HepG2 (cell line): ENCODE data around the gene C2orf81. TPM values are rescaled to one million over a fixed set of nuclear protein-coding genes. Genes with fewer than 3 reads are reported as not detected.

Experiments used
- ARNTL ChIP-seq: sonication (generic); formaldehyde crosslinking; IDR thresholded peaks from 2 replicates; pipeline ENCODE4 v1.4.0; 2020; ENCODE audit warnings: mild to moderate bottlenecking, missing genetic modification reagents
- ATAD3A ChIP-seq: sonication (generic); formaldehyde crosslinking; IDR thresholded peaks from 2 replicates; pipeline ENCODE4 v1.4.0; 2020; ENCODE audit warnings: missing genetic modification reagents
- DR1 ChIP-seq: sonication (generic); formaldehyde crosslinking; IDR thresholded peaks from 2 replicates; pipeline ENCODE4 v1.8.0; 2021; ENCODE audit warnings: mild to moderate bottlenecking, missing genetic modification reagents, inconsistent platforms
- GATAD1 ChIP-seq: IDR thresholded peaks from 2 replicates; pipeline ENCODE4 v1.6.1; 2016; ENCODE audit warnings: missing genetic modification reagents, missing compliant biosample characterization
- HNF4G ChIP-seq, 2 experiments: sonication (generic) in 1 of 2; formaldehyde crosslinking in 1 of 2; IDR thresholded peaks; 2 replicates each; pipeline versions ENCODE4 v1.4.0 to v1.6.1; 2011 to 2020; ENCODE audit warnings: borderline replicate concordance in 2 of 2, low read depth in 2 of 2, mild to moderate bottlenecking in 2 of 2, low read length in 1 of 2, missing genetic modification reagents in 1 of 2, moderate library complexity in 1 of 2
- JUN ChIP-seq: sonication (generic); formaldehyde crosslinking; IDR thresholded peaks from 2 replicates; pipeline ENCODE4 v1.4.0; 2020; ENCODE audit warnings: mild to moderate bottlenecking, missing genetic modification reagents
- KAT8 ChIP-seq: IDR thresholded peaks from 2 replicates; pipeline ENCODE4 v1.6.1; 2016; ENCODE audit warnings: missing genetic modification reagents, missing compliant biosample characterization
- KDM1A ChIP-seq: IDR thresholded peaks from 2 replicates; pipeline ENCODE4 v1.6.1; 2016; ENCODE audit warnings: missing compliant biosample characterization
- KDM3A ChIP-seq: IDR thresholded peaks from 2 replicates; pipeline ENCODE4 v1.6.1; 2018; ENCODE audit warnings: low read depth, missing compliant biosample characterization
- KLF12 ChIP-seq: sonication (generic); formaldehyde crosslinking; IDR thresholded peaks from 2 replicates; pipeline ENCODE4 v1.4.0; 2020; ENCODE audit warnings: missing genetic modification reagents, borderline replicate concordance
- PAX8 ChIP-seq: sonication (generic); formaldehyde crosslinking; IDR thresholded peaks from 2 replicates; pipeline ENCODE4 v1.8.0; 2022; ENCODE audit warnings: mild to moderate bottlenecking, missing genetic modification reagents, borderline replicate concordance
- POLR2AphosphoS5 ChIP-seq: IDR thresholded peaks from 2 replicates; pipeline ENCODE4 v1.6.1; 2012; ENCODE audit warnings: low read depth, low read length
- REL ChIP-seq: sonication (generic); formaldehyde crosslinking; conservative IDR thresholded peaks from 2 replicates; pipeline ENCODE4 v1.8.0; 2022; ENCODE audit warnings: mild to moderate bottlenecking, missing genetic modification reagents, moderate library complexity
- SP2 ChIP-seq: sonication (generic); formaldehyde crosslinking; IDR thresholded peaks from 2 replicates; pipeline ENCODE4 v1.5.1; 2020; ENCODE audit warnings: mild to moderate bottlenecking, missing genetic modification reagents
- SUZ12 ChIP-seq: fragments of 150-350 bp; IDR thresholded peaks from 2 replicates; pipeline ENCODE4 v1.6.1; 2014; ENCODE audit warnings: low read depth, low read length
- XRCC5 ChIP-seq: fragments of 200-400 bp; formaldehyde crosslinking; optimal IDR thresholded peaks from 2 replicates; pipeline ENCODE3; 2017; ENCODE audit warnings: mild to moderate bottlenecking, low read length
- ZNF205 ChIP-seq: IDR thresholded peaks from 2 replicates; pipeline ENCODE4 v1.6.1; 2018; ENCODE audit warnings: missing biosample characterization, missing genetic modification reagents
- ZNF333 ChIP-seq: sonication (generic); formaldehyde crosslinking; IDR thresholded peaks from 2 replicates; pipeline ENCODE4 v1.4.0; 2020; ENCODE audit warnings: mild to moderate bottlenecking, missing genetic modification reagents, borderline replicate concordance
- ZNF547 ChIP-seq: sonication (generic); formaldehyde crosslinking; IDR thresholded peaks from 2 replicates; pipeline ENCODE4 v1.5.1; 2020; ENCODE audit warnings: mild to moderate bottlenecking, missing genetic modification reagents
- ZNF75D ChIP-seq: sonication (generic); formaldehyde crosslinking; IDR thresholded peaks from 2 replicates; pipeline ENCODE4 v1.8.1; 2023; ENCODE audit warnings: missing genetic modification reagents, mild to moderate bottlenecking, borderline replicate concordance
- ZSCAN31 ChIP-seq: sonication (generic); formaldehyde crosslinking; IDR thresholded peaks from 2 replicates; pipeline ENCODE4 v1.5.0; 2020; ENCODE audit warnings: low read depth, mild to moderate bottlenecking, missing genetic modification reagents
- ZUFSP ChIP-seq: sonication (generic); formaldehyde crosslinking; IDR thresholded peaks from 2 replicates; pipeline ENCODE4 v1.9.0; 2021; ENCODE audit warnings: missing genetic modification reagents, mild to moderate bottlenecking, borderline replicate concordance
- polyA plus RNA-seq, 8 experiments: library from polyadenylated mRNA; depleted of rRNA in 3 of 8; stranded (reverse) in 7 of 8; unstranded in 1 of 8; fragments of >200 nt; fragmentation: Illumina TruSeq in 4 of 8; extraction: Trizol in 4 of 8; gene quantifications; 2 replicates each; pipeline versions ENCODE4 v1.2.1 to v1.2.3, GENCODE V29; 2011 to 2016; ENCODE audit warnings: low read depth in 4 of 8, missing spikeins in 1 of 8, mixed read lengths in 1 of 8; ENCODE audit not compliant: insufficient read depth in 1 of 8
- total RNA-seq, 5 experiments: library from RNA; depleted of rRNA; stranded (reverse); fragments of >200 nt; fragmentation: Illumina TruSeq; extraction: Trizol; gene quantifications; 2 replicates each; pipeline ENCODE4 v1.2.3, GENCODE V29; 2016; ENCODE audit warnings: low read depth in 1 of 5
- TF ChIP-seq, protein P1 (sequence below): sonication (generic); formaldehyde crosslinking; IDR thresholded peaks from 2 replicates; pipeline ENCODE4 v1.8.1; 2022; ENCODE audit warnings: mild to moderate bottlenecking, missing genetic modification reagents
- TF ChIP-seq, protein P2 (sequence below): sonication (generic); formaldehyde crosslinking; IDR thresholded peaks from 2 replicates; pipeline ENCODE4 v1.5.0; 2020; ENCODE audit warnings: missing genetic modification reagents
- TF ChIP-seq, protein P3 (sequence below): IDR thresholded peaks from 2 replicates; pipeline ENCODE4 v1.6.1; 2012; ENCODE audit warnings: low read depth, low read length, improper control_type of control experiment

The C2orf81 gene
- total and polyA plus RNA-seq, 2 of the 13 experiments (the other 11 are each of a cell fraction or from before 2014, with no cell fraction given) = 0.15 to 0.17 TPM

- TF ChIP-seq ZUFSP (CRISPR knock-in tag) = no peak
- TF ChIP-seq ATAD3A (CRISPR knock-in tag) = no peak
- TF ChIP-seq ZNF75D (CRISPR knock-in tag) = peak; percentile 77; the same call in 1 of the 2 replicates
- TF ChIP-seq ZNF205 (CRISPR knock-in tag) = peak; percentile 59; the same call in 1 of the 2 replicates
- TF ChIP-seq POLR2AphosphoS5 = peak; percentile 83; the same call in 1 of the 2 replicates
- peak; percentile 94; the same call in 1 of the 2 replicates for TF ChIP-seq ZNF333
- TF ChIP-seq, protein P1, sequence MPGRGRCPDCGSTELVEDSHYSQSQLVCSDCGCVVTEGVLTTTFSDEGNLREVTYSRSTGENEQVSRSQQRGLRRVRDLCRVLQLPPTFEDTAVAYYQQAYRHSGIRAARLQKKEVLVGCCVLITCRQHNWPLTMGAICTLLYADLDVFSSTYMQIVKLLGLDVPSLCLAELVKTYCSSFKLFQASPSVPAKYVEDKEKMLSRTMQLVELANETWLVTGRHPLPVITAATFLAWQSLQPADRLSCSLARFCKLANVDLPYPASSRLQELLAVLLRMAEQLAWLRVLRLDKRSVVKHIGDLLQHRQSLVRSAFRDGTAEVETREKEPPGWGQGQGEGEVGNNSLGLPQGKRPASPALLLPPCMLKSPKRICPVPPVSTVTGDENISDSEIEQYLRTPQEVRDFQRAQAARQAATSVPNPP = peak; percentile 84; the same call in 1 of the 2 replicates
- TF ChIP-seq, protein P2, sequence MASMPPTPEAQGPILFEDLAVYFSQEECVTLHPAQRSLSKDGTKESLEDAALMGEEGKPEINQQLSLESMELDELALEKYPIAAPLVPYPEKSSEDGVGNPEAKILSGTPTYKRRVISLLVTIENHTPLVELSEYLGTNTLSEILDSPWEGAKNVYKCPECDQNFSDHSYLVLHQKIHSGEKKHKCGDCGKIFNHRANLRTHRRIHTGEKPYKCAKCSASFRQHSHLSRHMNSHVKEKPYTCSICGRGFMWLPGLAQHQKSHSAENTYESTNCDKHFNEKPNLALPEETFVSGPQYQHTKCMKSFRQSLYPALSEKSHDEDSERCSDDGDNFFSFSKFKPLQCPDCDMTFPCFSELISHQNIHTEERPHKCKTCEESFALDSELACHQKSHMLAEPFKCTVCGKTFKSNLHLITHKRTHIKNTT (CRISPR knock-in tag) = no peak
- no peak for TF ChIP-seq SUZ12
- TF ChIP-seq DR1 (CRISPR knock-in tag) = peak; percentile 96
- TF ChIP-seq ZSCAN31 (CRISPR knock-in tag) = no peak; the same call in none of the 2 replicates
- TF ChIP-seq GATAD1 = peak; percentile 44; the same call in 1 of the 2 replicates
- peak; percentile 88 for TF ChIP-seq KDM3A (CRISPR knock-in tag)
- no peak; the same call in 1 of the 2 replicates for TF ChIP-seq KDM1A (CRISPR knock-in tag)
- TF ChIP-seq ZNF547 (CRISPR knock-in tag) = peak; percentile 92
- peak; percentile 82; the same call in 1 of the 2 replicates for TF ChIP-seq JUN
- TF ChIP-seq KAT8 (CRISPR knock-in tag) = peak; percentile 89
- TF ChIP-seq HNF4G (IDR thresholded peaks at IDR 0.05; ENCODE audit: borderline replicate concordance, low read depth, low read length) = peak; percentile 36; the same call in 1 of the 2 replicates
- peak; percentile 61; the same call in 1 of the 2 replicates for TF ChIP-seq HNF4G (CRISPR knock-in tag; IDR thresholded peaks at IDR 0.05; ENCODE audit: borderline replicate concordance, low read depth)
- no peak for TF ChIP-seq PAX8 (CRISPR knock-in tag)
- peak; percentile 97 for TF ChIP-seq XRCC5
- TF ChIP-seq REL = peak; percentile 90
- peak; percentile 76 for TF ChIP-seq ARNTL (CRISPR knock-in tag)
- TF ChIP-seq, protein P3, sequence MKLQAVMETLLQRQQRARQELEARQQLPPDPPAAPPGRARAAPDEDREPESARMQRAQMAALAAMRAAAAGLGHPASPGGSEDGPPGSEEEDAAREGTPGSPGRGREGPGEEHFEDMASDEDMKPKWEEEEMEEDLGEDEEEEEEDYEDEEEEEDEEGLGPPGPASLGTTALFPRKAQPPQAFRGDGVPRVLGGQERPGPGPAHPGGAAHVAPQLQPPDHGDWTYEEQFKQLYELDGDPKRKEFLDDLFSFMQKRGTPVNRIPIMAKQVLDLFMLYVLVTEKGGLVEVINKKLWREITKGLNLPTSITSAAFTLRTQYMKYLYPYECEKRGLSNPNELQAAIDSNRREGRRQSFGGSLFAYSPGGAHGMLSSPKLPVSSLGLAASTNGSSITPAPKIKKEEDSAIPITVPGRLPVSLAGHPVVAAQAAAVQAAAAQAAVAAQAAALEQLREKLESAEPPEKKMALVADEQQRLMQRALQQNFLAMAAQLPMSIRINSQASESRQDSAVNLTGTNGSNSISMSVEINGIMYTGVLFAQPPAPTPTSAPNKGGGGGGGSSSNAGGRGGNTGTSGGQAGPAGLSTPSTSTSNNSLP = no peak
- TF ChIP-seq SP2 (CRISPR knock-in tag) = no peak
- TF ChIP-seq KLF12 = peak; percentile 87
These were observed 19.2 kb upstream of the C2orf81 start (continued) for GRCh38 chr2:74440378-74441169.
